Smooth muscle cell (in vitro differentiated cells): Measurements from ENCODE around the gene PGGHG. TPM values are rescaled to one million over a fixed set of nuclear protein-coding genes. Genes with fewer than 3 reads are reported as not detected.

ENCODE experiments used
- DNase-seq: peaks from one replicate; lab custom pipeline; 2025; ENCODE audit not compliant: unreplicated experiment; lab: John Stamatoyannopoulos, UW
- H2AFZ ChIP-seq: fragments of 200-600 bp; sonication (generic); 2 replicates; pipeline ENCODE4 v1.6.0; 2016; ENCODE audit warnings: antibody characterized with exemption, low read depth, mild to moderate bottlenecking
- H3F3A ChIP-seq: fragments of 200-600 bp; sonication (generic); 2 replicates; pipeline ENCODE4 v1.6.0; 2017; ENCODE audit warnings: antibody characterized with exemption, low read depth
- H3K27ac ChIP-seq: fragments of 200-600 bp; sonication (generic); 2 replicates; pipeline ENCODE4 v1.5.1; 2016; ENCODE audit warnings: low read depth, mild to moderate bottlenecking
- H3K27me3 ChIP-seq: fragments of 200-600 bp; sonication (generic); 2 replicates; pipeline ENCODE4 v1.6.1; 2016; ENCODE audit warnings: low read depth, mild to moderate bottlenecking
- H3K36me3 ChIP-seq: fragments of 200-600 bp; sonication (generic); 2 replicates; pipeline ENCODE4 v1.5.1; 2016; ENCODE audit warnings: low read depth
- H3K4me1 ChIP-seq: fragments of 200-600 bp; sonication (generic); 2 replicates; pipeline ENCODE4 v1.5.1; 2016; ENCODE audit warnings: low read depth
- H3K4me2 ChIP-seq: fragments of 200-600 bp; sonication (generic); 2 replicates; pipeline ENCODE4 v1.6.0; 2016; ENCODE audit warnings: mild to moderate bottlenecking
- H3K4me3 ChIP-seq: fragments of 200-600 bp; sonication (generic); 2 replicates; pipeline ENCODE4 v1.5.1; 2016; ENCODE audit warnings: mild to moderate bottlenecking
- H3K79me2 ChIP-seq: fragments of 200-600 bp; sonication (generic); 2 replicates; pipeline ENCODE4 v1.6.0; 2016; ENCODE audit warnings: low read depth, mild to moderate bottlenecking
- H3K9ac ChIP-seq: fragments of 200-600 bp; sonication (generic); 2 replicates; pipeline ENCODE4 v1.6.0; 2016; ENCODE audit warnings: low read depth
- H3K9me3 ChIP-seq: fragments of 200-600 bp; sonication (generic); replicated peaks from 2 replicates; pipeline ENCODE4 v1.5.1; 2016; ENCODE audit warnings: low read depth
- H4K20me1 ChIP-seq: fragments of 200-600 bp; sonication (generic); 2 replicates; pipeline ENCODE4 v1.6.0; 2016; ENCODE audit warnings: low read depth
- CTCF ChIP-seq: fragments of 200-600 bp; sonication (generic); IDR thresholded peaks from 2 replicates; pipeline ENCODE4 v1.5.1; 2017; ENCODE audit warnings: borderline replicate concordance, mild to moderate bottlenecking, antibody characterized with exemption; ENCODE audit not compliant: insufficient read depth, poor library complexity, severe bottlenecking
- WGBS: methylation state at CpG from one replicate; pipeline ENCODE4 v1.1.7; 2016; ENCODE audit warnings: low lambda C conversion rate; 5-methylcytosine and 5-hydroxymethylcytosine counted together
- polyA plus RNA-seq: library from polyadenylated mRNA; unstranded; fragments of >200 nt; fragmentation: Nextera tagmentation; extraction: Ambion mirVana; gene quantifications from 2 replicates; pipeline ENCODE4 v1.2.1, GENCODE V29; 2016
- total RNA-seq: library from RNA; depleted of rRNA; stranded (reverse); fragments of >200 nt; gene quantifications from 2 replicates; pipeline ENCODE4 v1.2.3, GENCODE V29; 2014

PGGHG gene
- total and polyA plus RNA-seq, 2 experiments from 2014 or later, result 8.6 to 16.6 TPM

- no peak for DNase-seq
- Histone ChIP-seq H3K27ac (no peak overlapping the region), H3K9me3 (no peaks in the 10 kb centered on the region), H3K79me2 (no peaks in the 10 kb centered on the region), H3K4me1 (no peaks in the 10 kb centered on the region), H2AFZ (no peak overlapping the region), H3K4me3 (no peak overlapping the region), H3K9ac (no peak overlapping the region), H3K27me3 (no peaks in the 10 kb centered on the region), H3K36me3 (no peaks in the 10 kb centered on the region), H3F3A (no peaks in the 10 kb centered on the region), H3K4me2 (no peak overlapping the region), H4K20me1 (no peaks in the 10 kb centered on the region)
- WGBS, result 90% methylated on average over 18 of the region's 18 CpGs
- no peak for TF ChIP-seq CTCF
These were observed 18.2 kb upstream of the PGGHG start for GRCh38 chr11:270451-271318.

GRCh38 chr11:271319-271715, 17.6 kb upstream of the PGGHG start:
- 90% methylated on average over 8 of the region's 8 CpGs for WGBS
- H3K4me3 ChIP-seq, result no peak overlapping the region
- DNase-seq, result no peak

GRCh38 chr11:272195-272930, 16.6 kb upstream of the PGGHG start:
- no peaks in the 10 kb centered on the region for H4K20me1 ChIP-seq
- no peaks in the 10 kb centered on the region for H3K79me2 ChIP-seq
- no peaks in the 10 kb centered on the region for H3K4me1 ChIP-seq
- H2AFZ ChIP-seq, result no peak overlapping the region
- H3K27ac ChIP-seq, result no peak overlapping the region
- no peaks in the 10 kb centered on the region for H3F3A ChIP-seq
- no peak overlapping the region for H3K4me3 ChIP-seq
- WGBS, result 91% methylated on average over 22 of the region's 22 CpGs
- no peak for DNase-seq
- no peak overlapping the region for H3K4me2 ChIP-seq
- H3K27me3 ChIP-seq, result no peaks in the 10 kb centered on the region
- no peaks in the 10 kb centered on the region for H3K36me3 ChIP-seq
- H3K9ac ChIP-seq, result no peak overlapping the region
- TF ChIP-seq CTCF, result no peak
- no peaks in the 10 kb centered on the region for H3K9me3 ChIP-seq

More at GRCh38 chr11:271319-271715, 17.6 kb upstream of the PGGHG start:
- H2AFZ ChIP-seq, result no peak overlapping the region
- no peaks in the 10 kb centered on the region for H3K79me2 ChIP-seq
- no peaks in the 10 kb centered on the region for H3K27me3 ChIP-seq
- TF ChIP-seq CTCF, result no peak
- H3K9me3 ChIP-seq, result no peaks in the 10 kb centered on the region
- no peaks in the 10 kb centered on the region for H3F3A ChIP-seq
- no peaks in the 10 kb centered on the region for H3K36me3 ChIP-seq
- H3K27ac ChIP-seq, result no peak overlapping the region
- H3K4me1 ChIP-seq, result no peaks in the 10 kb centered on the region
- H3K4me2 ChIP-seq, result no peak overlapping the region
- no peaks in the 10 kb centered on the region for H4K20me1 ChIP-seq
- H3K9ac ChIP-seq, result no peak overlapping the region
